IMR-90 (cell line): Measurements from ENCODE around the gene EML6. TPM values are rescaled to one million over a fixed set of nuclear protein-coding genes. Genes with fewer than 3 reads are reported as not detected.

ENCODE experiments used
- ATAC-seq: fragments of 200-7000 bp; cut with Tn5 transposase; 2 replicates; pipeline ENCODE4 v1.9.1; 2020; ENCODE audit warnings: low read depth, mild to moderate bottlenecking, moderate library complexity
- BruUV-seq: library from RNA; stranded (reverse); fragments of 400-500 nt; replicated peaks from 2 replicates; lab custom pipeline; 2021; lab: Mats Ljungman, UMichigan
- CTCF ChIA-PET: fragments of 300-600 bp; formaldehyde crosslinking; extraction: SDS; loops from one replicate; lab custom pipeline; 2021; ENCODE audit warnings: antibody characterized with exemption; lab: Yijun Ruan, JAX
- POLR2A ChIA-PET: fragments of 300-600 bp; sonication (Branson Sonifier 250); formaldehyde crosslinking; loops from one replicate; lab custom pipeline; 2022; ENCODE audit warnings: antibody characterized with exemption; ENCODE audit not compliant: unreplicated experiment; lab: Charles Lee
- DNase-seq: peaks from one replicate; pipeline ENCODE4 v3.0.0; 2013
- H2AFZ ChIP-seq: replicated peaks from 2 replicates; pipeline ENCODE3; 2013; ENCODE audit warnings: low read length, mild to moderate bottlenecking; ENCODE audit not compliant: poor library complexity
- H2AK5ac ChIP-seq: 2 replicates; pipeline ENCODE4 v1.6.1; 2013; ENCODE audit warnings: low read depth, low read length, inconsistent platforms
- H2AK9ac ChIP-seq: replicated peaks from 2 replicates; pipeline ENCODE3; 2013; ENCODE audit warnings: mild to moderate bottlenecking, low read depth, low read length, moderate library complexity; ENCODE audit not compliant: poor library complexity
- H2BK120ac ChIP-seq: 2 replicates; pipeline ENCODE4 v1.6.1; 2013; ENCODE audit warnings: low read depth, low read length, inconsistent platforms
- H2BK15ac ChIP-seq: 3 replicates; pipeline ENCODE4 v1.6.1; 2013; ENCODE audit warnings: low read depth, low read length, inconsistent platforms
- H2BK20ac ChIP-seq: 2 replicates; pipeline ENCODE4 v1.6.1; 2013; ENCODE audit warnings: low read depth, mild to moderate bottlenecking, inconsistent platforms, low read length, moderate library complexity
- H2BK5ac ChIP-seq: 2 replicates; pipeline ENCODE4 v1.6.1; 2013; ENCODE audit warnings: mild to moderate bottlenecking, low read depth, low read length, inconsistent platforms; ENCODE audit not compliant: poor library complexity, severe bottlenecking
- H3K14ac ChIP-seq: replicated peaks from 2 replicates; pipeline ENCODE4 v1.6.1; 2013; ENCODE audit warnings: low read depth, low read length, inconsistent platforms
- H3K18ac ChIP-seq: 2 replicates; pipeline ENCODE4 v1.6.1; 2013; ENCODE audit warnings: low read depth, low read length, control low read depth
- H3K23ac ChIP-seq: 2 replicates; pipeline ENCODE4 v1.6.1; 2013; ENCODE audit warnings: low read depth, low read length, inconsistent platforms
- H3K27ac ChIP-seq: 2 replicates; pipeline ENCODE4 v1.5.1; 2013; ENCODE audit warnings: mild to moderate bottlenecking, control low read depth, low read length; ENCODE audit not compliant: insufficient read depth
- H3K27me3 ChIP-seq: 2 replicates; pipeline ENCODE4 v1.6.1; 2013; ENCODE audit warnings: low read length; ENCODE audit not compliant: control insufficient read depth, insufficient read depth
- H3K36me3 ChIP-seq: 2 replicates; pipeline ENCODE4 v1.6.1; 2013; ENCODE audit warnings: low read length, mixed read lengths; ENCODE audit not compliant: control insufficient read depth, insufficient read depth
- H3K4ac ChIP-seq: 2 replicates; pipeline ENCODE4 v1.6.1; 2013; ENCODE audit warnings: low read depth, low read length, inconsistent platforms
- H3K4me1 ChIP-seq: 2 replicates; pipeline ENCODE4 v1.6.1; 2013; ENCODE audit warnings: low read length, mixed read lengths; ENCODE audit not compliant: control insufficient read depth, insufficient read depth
- H3K4me2 ChIP-seq: 2 replicates; pipeline ENCODE4 v1.6.1; 2013; ENCODE audit warnings: low read depth, mild to moderate bottlenecking, control low read depth, low read length, moderate library complexity
- H3K4me3 ChIP-seq: 2 replicates; pipeline ENCODE4 v1.5.1; 2013; ENCODE audit warnings: low read depth, mild to moderate bottlenecking, control low read depth, low read length, moderate library complexity; ENCODE audit not compliant: insufficient read depth
- H3K56ac ChIP-seq: 2 replicates; pipeline ENCODE4 v1.6.1; 2013; ENCODE audit warnings: low read length, inconsistent platforms; ENCODE audit not compliant: insufficient read depth; ENCODE audit errors: extremely low read depth
- H3K79me1 ChIP-seq, 2 experiments: 2 replicates each; pipeline ENCODE4 v1.6.1; 2013; ENCODE audit warnings: low read length in 2 of 2, inconsistent platforms in 1 of 2, low read depth in 1 of 2
- H3K9ac ChIP-seq: 2 replicates; pipeline ENCODE4 v1.6.1; 2013; ENCODE audit warnings: low read depth, low read length, control low read depth
- H3K9me1 ChIP-seq: 2 replicates; pipeline ENCODE4 v1.6.1; 2013; ENCODE audit warnings: low read length, inconsistent platforms; ENCODE audit not compliant: insufficient read depth
- H3K9me3 ChIP-seq: 2 replicates; pipeline ENCODE4 v1.6.1; 2013; ENCODE audit warnings: low read length; ENCODE audit not compliant: control insufficient read depth, insufficient read depth
- H4K20me1 ChIP-seq: 2 replicates; pipeline ENCODE4 v1.6.1; 2013; ENCODE audit warnings: low read length, inconsistent platforms; ENCODE audit not compliant: insufficient read depth
- H4K5ac ChIP-seq: 2 replicates; pipeline ENCODE4 v1.6.1; 2013; ENCODE audit warnings: mild to moderate bottlenecking, low read depth, low read length, control low read depth
- H4K8ac ChIP-seq, 2 experiments: 2 replicates each; pipeline ENCODE4 v1.6.1; 2013; ENCODE audit warnings: low read depth in 2 of 2, low read length in 2 of 2, control low read depth in 1 of 2, inconsistent platforms in 1 of 2
- H4K91ac ChIP-seq: 2 replicates; pipeline ENCODE4 v1.6.1; 2013; ENCODE audit warnings: low read depth, low read length, inconsistent platforms; ENCODE audit not compliant: insufficient read depth
- CTCF ChIP-seq: conservative IDR thresholded peaks from 2 replicates; pipeline ENCODE4 v1.5.1; 2012; ENCODE audit warnings: mild to moderate bottlenecking, low read depth, low read length, improper control_type of control experiment
- POLR2A ChIP-seq: IDR thresholded peaks from 2 replicates; pipeline ENCODE4 v1.6.1; 2012; ENCODE audit warnings: mild to moderate bottlenecking, low read depth, low read length
- WGBS, 2 experiments: methylation state at CpG; one replicate each; pipeline versions ENCODE4 v1.1.5 to v1.1.7; 2013; ENCODE audit warnings: missing lambda C conversion rate in 2 of 2; ENCODE audit not compliant: insufficient read length in 1 of 2; ENCODE audit errors: extremely low coverage in 2 of 2; 5-methylcytosine and 5-hydroxymethylcytosine counted together
- dilution Hi-C: fragments of 300-500 bp; cut with HindIII; formaldehyde crosslinking; loops from one replicate; pipeline ENCODE4 v1.14.3; 2018; ENCODE audit warnings: low sequenced_read_pairs; ENCODE audit not compliant: unreplicated experiment
- in situ Hi-C: fragments of 300-500 bp; cut with MboI; formaldehyde crosslinking; loops from 3 replicates; pipeline ENCODE4 v1.14.3; 2019; ENCODE audit warnings: low sequenced_read_pairs, inconsistent platforms, mixed read lengths
- intact Hi-C: fragments of 100-400 bp; cut with micrococcal nuclease; formaldehyde crosslinking; loops from 2 replicates; pipeline ENCODE4 v1.10.0; 2022
- polyA plus RNA-seq, 3 experiments: library from polyadenylated mRNA; depleted of rRNA; stranded (reverse); fragments of >200 nt; gene quantifications; 2 replicates each; pipeline ENCODE4 v1.2.3, GENCODE V29; 2012; ENCODE audit warnings: low replicate concordance in 1 of 3
- total RNA-seq: library from RNA; depleted of rRNA; stranded (reverse); fragments of >200 nt; gene quantifications from 2 replicates; pipeline ENCODE4 v1.2.3, GENCODE V29; 2012

Gene EML6
- total and polyA plus RNA-seq, 2 of the 4 experiments (the other 2 are of a cell fraction) = 0.18 to 0.19 TPM

DNA sequence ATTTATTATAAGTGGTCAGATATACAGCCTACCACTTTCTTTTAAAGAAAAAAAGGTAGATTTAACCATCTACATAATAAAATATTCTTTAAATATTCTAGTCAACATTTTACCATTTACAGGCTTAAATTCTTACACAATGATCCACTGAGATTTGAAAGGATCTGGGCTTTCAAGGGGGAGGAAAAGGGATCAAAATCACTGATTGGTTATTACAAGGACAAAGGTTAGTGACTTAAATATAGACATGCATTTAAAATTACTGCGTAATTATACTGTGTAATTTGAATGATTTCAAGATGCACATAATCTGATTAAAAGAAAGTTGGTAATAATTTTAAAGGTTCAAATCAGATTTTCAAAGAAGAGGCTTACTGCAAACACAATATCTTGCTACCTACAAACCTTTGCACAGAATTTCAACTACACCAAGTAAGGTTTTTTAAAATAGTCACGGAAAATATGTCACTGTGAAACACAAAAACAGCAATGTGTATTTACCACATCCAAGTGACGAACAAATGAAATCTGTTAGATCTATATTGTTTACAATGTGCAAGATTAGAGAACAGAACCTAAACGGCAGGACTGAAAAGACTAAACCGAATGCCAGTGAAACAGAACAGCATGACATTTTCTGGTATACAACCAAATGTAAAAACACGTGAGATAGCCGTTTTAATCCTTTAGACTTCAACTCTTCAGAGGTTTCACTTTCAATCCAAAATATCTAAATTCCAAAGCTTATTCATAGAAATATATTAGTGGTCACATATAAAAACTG, 286.0 kb downstream of the EML6 start:
- Histone ChIP-seq H2AFZ (no peak overlapping the region), H3K36me3 (no peaks in the 10 kb centered on the region), H2BK20ac (no peak overlapping the region), H3K9ac (no peak overlapping the region), H3K27ac (no peak overlapping the region), H3K9me1 (peaks cover 5% of the 10 kb centered on the region), H3K4me3 (no peak overlapping the region), H2AK9ac (no peak overlapping the region), H3K14ac (no peak overlapping the region), H2AK5ac (no peak overlapping the region), H3K23ac (peak overlapping the region; percentile 33; the same call in 1 of the 2 replicates), H3K4ac (no peak overlapping the region), H2BK120ac (no peak overlapping the region), H3K56ac (no peak overlapping the region), H4K5ac (no peak overlapping the region), H2BK5ac (no peak overlapping the region), H4K20me1 (peaks cover 96% of the 10 kb centered on the region), H2BK15ac (no peak overlapping the region), H4K8ac (no peak overlapping the region), H3K27me3 (no peaks in the 10 kb centered on the region), H3K9me3 (no peaks in the 10 kb centered on the region), H3K4me1 (peaks cover 30% of the 10 kb centered on the region), H4K91ac (no peak overlapping the region), H3K79me1 (peaks cover 0 to 24% of the 10 kb centered on the region in 2 experiments; a peak in 2 of 4 replicates), H3K18ac (no peak overlapping the region; the same call in 1 of the 2 replicates), H3K4me2 (peak overlapping the region; percentile 77)
- DNase-seq (no peak), ATAC-seq (no peak)
- WGBS, 2 experiments = no CpG with 5 or more reads among the region's 7 CpGs
- ChIA-PET CTCF (interaction anchor here (1.1 to 1.2 kb wide), 2 partner anchors 39 to 110 kb away, joined by 3 read pairs; no protein-coding TSS in a partner anchor), POLR2A (interaction anchor here (0.7 kb wide), 1 partner anchor 11 kb away, joined by 3 read pairs; no protein-coding TSS in a partner anchor)
- dilution Hi-C loops (loop anchor here (25.0 kb wide), 1 partner anchor 153 kb away; no protein-coding TSS in a partner anchor), intact Hi-C loops (no loop called here), in situ Hi-C loops (no loop called here)
- no TSS peak for BruUV-seq
- no peak for TF ChIP-seq CTCF
- TF ChIP-seq POLR2A = peak; percentile 25; the same call in 1 of the 2 replicates
